PC-9 (cell line): ENCODE data around the gene TLDC2. TPM values are rescaled to one million over a fixed set of nuclear protein-coding genes. Genes with fewer than 3 reads are reported as not detected.

Experiments
- BruUV-seq: library from RNA; stranded (reverse); fragments of 400-500 nt; replicated peaks from 2 replicates; lab custom pipeline; 2021; lab: Mats Ljungman, UMichigan
- CTCF ChIA-PET: fragments of 300-600 bp; sonication (Branson Sonifier 250); formaldehyde crosslinking; loops from one replicate; lab custom pipeline; 2022; ENCODE audit warnings: antibody characterized with exemption; lab: Charles Lee
- POLR2A ChIA-PET: fragments of 300-600 bp; sonication (Branson Sonifier 250); formaldehyde crosslinking; loops from one replicate; lab custom pipeline; 2022; ENCODE audit warnings: antibody characterized with exemption; ENCODE audit not compliant: unreplicated experiment; lab: Charles Lee
- DNase-seq, 2 experiments: peaks; one replicate each; pipeline versions ENCODE4 v3.0.0 to v3.0.0-alpha.2; 2015 to 2022; ENCODE audit warnings: mixed read lengths in 1 of 2
- H2AFZ ChIP-seq: fragments of 200-600 bp; sonication (generic); 2 replicates; pipeline ENCODE4 v1.8.1; 2017; ENCODE audit warnings: antibody characterized with exemption
- H3F3A ChIP-seq: fragments of 200-600 bp; sonication (generic); 2 replicates; pipeline ENCODE4 v1.8.1; 2017; ENCODE audit warnings: antibody characterized with exemption, mild to moderate bottlenecking, low read depth; ENCODE audit not compliant: insufficient read depth
- H3K27ac ChIP-seq: fragments of 200-600 bp; sonication (generic); 2 replicates; pipeline ENCODE4 v1.6.1; 2016; ENCODE audit warnings: mixed run types
- H3K27me3 ChIP-seq: fragments of 200-600 bp; sonication (generic); 2 replicates; pipeline ENCODE4 v1.6.1; 2016; ENCODE audit warnings: low read depth, mixed run types; ENCODE audit not compliant: insufficient read depth
- H3K36me3 ChIP-seq: fragments of 200-600 bp; sonication (generic); 2 replicates; pipeline ENCODE4 v1.6.1; 2016; ENCODE audit warnings: low read depth, mixed run types
- H3K4me1 ChIP-seq: fragments of 200-600 bp; sonication (generic); replicated peaks from 2 replicates; pipeline ENCODE4 v1.6.1; 2016; ENCODE audit warnings: mixed run types; ENCODE audit not compliant: insufficient read depth
- H3K4me2 ChIP-seq: fragments of 200-600 bp; sonication (generic); 2 replicates; pipeline ENCODE4 v1.6.1; 2017; ENCODE audit warnings: mixed run types
- H3K4me3 ChIP-seq: fragments of 200-600 bp; sonication (generic); 2 replicates; pipeline ENCODE4 v1.6.1; 2016; ENCODE audit warnings: mixed run types
- H3K79me2 ChIP-seq: fragments of 200-600 bp; sonication (generic); 2 replicates; pipeline ENCODE4 v1.6.1; 2017; ENCODE audit warnings: low read depth, mixed run types
- H3K9me2 ChIP-seq: fragments of 200-600 bp; sonication (generic); 2 replicates; pipeline ENCODE4 v1.8.1; 2017; ENCODE audit warnings: mild to moderate bottlenecking; ENCODE audit not compliant: insufficient read depth
- H3K9me3 ChIP-seq: fragments of 200-600 bp; sonication (generic); 2 replicates; pipeline ENCODE4 v1.8.1; 2016; ENCODE audit warnings: low read depth; ENCODE audit not compliant: insufficient read depth
- H4K20me1 ChIP-seq: fragments of 200-600 bp; sonication (generic); 2 replicates; pipeline ENCODE4 v1.8.1; 2017; ENCODE audit not compliant: insufficient read depth
- CTCF ChIP-seq: fragments of 200-600 bp; sonication (generic); conservative IDR thresholded peaks from 2 replicates; pipeline ENCODE4 v1.6.1; 2017; ENCODE audit warnings: mixed run types, antibody characterized with exemption, mild to moderate bottlenecking, moderate library complexity
- EZH2 ChIP-seq: fragments of 200-600 bp; sonication (generic); IDR thresholded peaks from 2 replicates; pipeline ENCODE4 v1.8.0; 2017; ENCODE audit warnings: antibody characterized with exemption, low read depth
- intact Hi-C: fragments of 100-400 bp; cut with micrococcal nuclease; formaldehyde crosslinking; loops from one replicate; pipeline ENCODE4 v1.10.0; 2022; ENCODE audit not compliant: unreplicated experiment
- total RNA-seq: library from RNA; stranded (reverse); gene quantifications from 2 replicates; pipeline ENCODE4 v1.2.3, GENCODE V29; 2021

The TLDC2 gene
- total RNA-seq, 1 experiment from 2014 or later = not detected

GRCh38 chr20:36851490-36851889 lies 24.4 kb upstream of the TLDC2 start:
- Histone ChIP-seq H3K4me1 (peaks cover 11% of the 10 kb centered on the region), H2AFZ (no peak overlapping the region), H3K36me3 (no peaks in the 10 kb centered on the region), H3K4me2 (no peak overlapping the region), H3K4me3 (no peak overlapping the region), H3K27ac (no peak overlapping the region), H3F3A (peaks cover 10% of the 10 kb centered on the region), H3K27me3 (no peaks in the 10 kb centered on the region), H3K9me2 (no peaks in the 10 kb centered on the region), H4K20me1 (no peaks in the 10 kb centered on the region), H3K79me2 (no peaks in the 10 kb centered on the region), H3K9me3 (no peaks in the 10 kb centered on the region)
- POLR2A ChIA-PET = no interaction called here
- TF ChIP-seq CTCF (no peak), EZH2 (no peak)
- DNase-seq = no peak
- CTCF ChIA-PET = no interaction called here
- BruUV-seq = no TSS peak
- intact Hi-C loops = no loop called here

- peaks cover 4% of the 10 kb centered on the region for H3K4me1 ChIP-seq
Observed at GRCh38 chr20:36852187-36852586, 23.8 kb upstream of the TLDC2 start.

GRCh38 chr20:36854348-36855240 lies 21.3 kb upstream of the TLDC2 start:
- Histone ChIP-seq H3K4me3 (no peak overlapping the region), H3K36me3 (no peaks in the 10 kb centered on the region), H4K20me1 (no peaks in the 10 kb centered on the region), H3K4me2 (no peak overlapping the region), H3K9me2 (no peaks in the 10 kb centered on the region), H3K4me1 (no peaks in the 10 kb centered on the region), H3K27me3 (no peaks in the 10 kb centered on the region), H3K9me3 (no peaks in the 10 kb centered on the region), H3F3A (no peaks in the 10 kb centered on the region; the same call in 1 of the 2 replicates), H2AFZ (no peak overlapping the region), H3K79me2 (no peaks in the 10 kb centered on the region), H3K27ac (no peak overlapping the region)
- TF ChIP-seq CTCF (no peak), EZH2 (no peak)
- DNase-seq = no peak
- intact Hi-C loops = no loop called here
- ChIA-PET POLR2A (no interaction called here), CTCF (interaction anchor here (0.7 kb wide), 1 partner anchor 46 kb away, joined by 10 read pairs; no protein-coding TSS in a partner anchor)
- BruUV-seq = no TSS peak

More at GRCh38 chr20:36852187-36852586, 23.8 kb upstream of the TLDC2 start:
- BruUV-seq = no TSS peak
- H4K20me1 ChIP-seq = no peaks in the 10 kb centered on the region
- intact Hi-C loops = no loop called here
- no peak overlapping the region for H3K4me2 ChIP-seq
- H3K36me3 ChIP-seq = no peaks in the 10 kb centered on the region
- ChIA-PET CTCF (no interaction called here), POLR2A (no interaction called here)
- peaks cover 4% of the 10 kb centered on the region; the same call in 1 of the 2 replicates for H3F3A ChIP-seq
- no peak overlapping the region for H2AFZ ChIP-seq
- H3K4me3 ChIP-seq = no peak overlapping the region
- H3K9me3 ChIP-seq = no peaks in the 10 kb centered on the region
- no peaks in the 10 kb centered on the region for H3K79me2 ChIP-seq
- H3K9me2 ChIP-seq = no peaks in the 10 kb centered on the region
- no peaks in the 10 kb centered on the region for H3K27me3 ChIP-seq
- TF ChIP-seq EZH2 (no peak), CTCF (no peak)
- H3K27ac ChIP-seq = no peak overlapping the region
- DNase-seq = no peak
